ENCODE data around the gene BMP8A.
"Not testable (repeated sequence)": the region's sequence is repeated elsewhere in the genome, so short reads cannot be mapped to it uniquely, and the experiment has no call there.

BMP8A gene, protein sequence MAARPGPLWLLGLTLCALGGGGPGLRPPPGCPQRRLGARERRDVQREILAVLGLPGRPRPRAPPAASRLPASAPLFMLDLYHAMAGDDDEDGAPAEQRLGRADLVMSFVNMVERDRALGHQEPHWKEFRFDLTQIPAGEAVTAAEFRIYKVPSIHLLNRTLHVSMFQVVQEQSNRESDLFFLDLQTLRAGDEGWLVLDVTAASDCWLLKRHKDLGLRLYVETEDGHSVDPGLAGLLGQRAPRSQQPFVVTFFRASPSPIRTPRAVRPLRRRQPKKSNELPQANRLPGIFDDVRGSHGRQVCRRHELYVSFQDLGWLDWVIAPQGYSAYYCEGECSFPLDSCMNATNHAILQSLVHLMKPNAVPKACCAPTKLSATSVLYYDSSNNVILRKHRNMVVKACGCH

DNA sequence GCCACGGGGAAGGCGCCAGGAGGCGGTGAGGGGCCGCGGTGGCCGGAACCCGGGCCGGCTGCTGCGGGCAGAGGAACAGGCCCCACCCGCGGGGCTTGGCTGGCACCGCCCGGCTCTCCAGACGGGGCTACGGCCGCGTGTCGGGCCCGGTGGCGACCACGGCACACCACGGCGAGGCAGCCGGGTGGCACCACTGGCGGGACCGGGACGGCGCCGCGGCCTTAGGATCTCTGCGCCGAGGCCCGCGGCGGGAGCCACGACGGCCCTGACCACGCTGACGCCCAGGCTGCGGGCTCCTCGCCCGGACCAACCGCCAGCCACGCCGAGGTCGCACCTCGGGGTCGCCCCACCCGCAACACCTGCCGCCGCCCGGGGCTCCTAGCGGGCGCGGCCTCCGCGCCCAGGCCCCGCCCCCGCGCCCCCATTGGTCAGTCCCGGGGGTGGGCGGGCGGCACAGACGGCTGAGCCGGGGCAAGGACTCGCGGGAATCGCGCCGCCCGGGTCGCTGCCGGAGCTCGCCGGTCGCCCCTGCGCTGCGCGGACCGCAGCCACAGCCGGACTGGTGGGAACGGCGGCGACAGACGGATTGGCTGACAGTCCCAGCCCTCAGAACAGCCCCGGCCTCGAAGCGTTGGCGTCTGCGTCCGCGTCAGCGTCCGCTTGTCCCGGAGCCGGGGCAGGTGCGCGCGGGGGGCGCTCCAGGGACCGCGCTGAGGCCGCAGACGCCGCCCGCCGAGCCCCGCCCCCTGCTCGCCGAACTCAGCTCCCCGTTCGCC, at the start of gene BMP8A:
TSS of gene BMP8A (plus strand) at position 491 of the 776 bp plus-strand sequence. CDS start 356 bp downstream, outside the sequence.
- peak; percentile 74 for DNase-seq (ENCODE audit: low spot score)

DNA sequence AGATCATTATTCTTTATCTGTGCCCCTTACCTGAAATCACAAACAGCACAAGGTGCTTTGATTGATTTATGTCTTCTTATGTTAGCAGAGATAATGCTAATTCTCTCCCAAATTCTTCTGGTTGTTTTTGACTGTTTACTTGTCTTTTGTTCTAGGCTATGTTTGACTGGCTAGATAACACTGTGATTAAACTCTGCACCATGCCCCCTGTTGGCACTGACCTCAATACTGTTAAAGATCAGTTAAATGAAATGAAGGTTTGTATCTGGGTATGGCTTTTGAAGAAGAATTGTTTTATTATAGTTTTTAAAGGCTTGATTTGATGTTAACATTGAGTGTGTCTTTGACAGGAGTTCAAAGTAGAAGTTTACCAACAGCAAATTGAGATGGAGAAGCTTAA, 49.6 kb upstream of the BMP8A start:
- no peak for DNase-seq (ENCODE audit: low spot score)

DNA sequence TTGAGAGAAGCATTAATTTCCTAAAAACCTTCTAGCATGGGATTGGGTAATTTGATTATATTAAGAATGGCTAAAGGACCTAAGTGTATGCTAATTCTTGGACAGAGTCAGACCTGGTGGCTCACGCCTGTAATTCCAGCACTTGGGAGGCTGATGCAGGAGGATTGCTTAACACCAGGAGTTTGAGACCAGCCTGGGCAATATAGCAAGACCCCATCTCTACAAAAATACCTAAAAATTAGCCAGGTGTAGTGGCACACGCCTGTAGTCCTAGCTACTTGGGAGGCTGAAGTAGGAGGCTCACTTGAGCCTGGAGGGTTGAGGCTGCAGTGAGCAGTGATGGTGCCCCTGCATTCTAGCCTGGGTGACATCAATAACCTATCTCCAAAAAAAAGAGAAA, 45.9 kb upstream of the BMP8A start:
- DNase-seq (ENCODE audit: low spot score): no peak

DNA sequence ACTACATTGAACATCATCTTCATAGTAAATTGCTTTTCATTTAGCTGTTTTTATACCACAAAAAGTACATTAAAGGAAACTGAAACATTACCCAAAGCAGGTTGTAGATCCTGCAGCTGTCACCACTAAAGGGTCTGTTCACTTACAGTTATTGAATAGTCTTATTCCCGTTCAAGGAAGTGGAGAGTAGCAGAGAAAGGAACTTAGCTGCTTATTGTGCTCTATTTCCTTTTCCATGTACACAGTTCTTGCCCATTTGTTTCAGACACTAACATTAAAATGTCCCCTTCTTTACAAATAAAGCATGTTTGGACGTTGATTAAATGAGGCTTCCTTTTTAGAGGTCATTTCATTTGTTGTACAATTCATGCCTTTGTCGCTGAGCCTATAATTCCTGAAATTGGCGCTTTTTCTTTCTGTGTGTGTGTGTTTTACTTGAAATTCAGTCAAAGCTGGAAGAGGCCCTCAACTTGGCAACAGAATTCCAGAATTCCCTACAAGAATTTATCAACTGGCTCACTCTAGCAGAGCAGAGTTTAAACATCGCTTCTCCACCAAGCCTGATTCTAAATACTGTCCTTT, 44.4 kb upstream of the BMP8A start:
- no peak for DNase-seq (ENCODE audit: low spot score)

DNA sequence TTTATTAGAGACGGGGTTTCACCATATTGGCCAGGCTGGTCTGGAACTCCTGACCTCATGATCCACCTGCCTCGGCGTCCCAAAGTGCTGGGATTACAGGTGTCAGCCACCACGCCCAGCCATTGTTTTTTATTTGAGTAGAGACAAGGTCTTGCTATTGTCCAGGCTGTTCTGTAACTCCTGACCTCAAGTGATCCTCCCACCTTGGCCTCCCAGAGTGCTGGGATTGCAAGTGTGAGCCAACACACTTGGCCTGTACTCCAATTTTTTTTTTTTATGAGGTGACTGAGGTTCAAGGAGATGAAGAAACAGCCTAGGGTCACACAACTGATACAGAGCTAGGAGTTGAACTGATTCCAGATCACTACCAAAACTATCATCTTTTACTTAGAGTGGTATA, 41.4 kb upstream of the BMP8A start:
- DNase-seq (ENCODE audit: low spot score): not testable (repeated sequence)

DNA sequence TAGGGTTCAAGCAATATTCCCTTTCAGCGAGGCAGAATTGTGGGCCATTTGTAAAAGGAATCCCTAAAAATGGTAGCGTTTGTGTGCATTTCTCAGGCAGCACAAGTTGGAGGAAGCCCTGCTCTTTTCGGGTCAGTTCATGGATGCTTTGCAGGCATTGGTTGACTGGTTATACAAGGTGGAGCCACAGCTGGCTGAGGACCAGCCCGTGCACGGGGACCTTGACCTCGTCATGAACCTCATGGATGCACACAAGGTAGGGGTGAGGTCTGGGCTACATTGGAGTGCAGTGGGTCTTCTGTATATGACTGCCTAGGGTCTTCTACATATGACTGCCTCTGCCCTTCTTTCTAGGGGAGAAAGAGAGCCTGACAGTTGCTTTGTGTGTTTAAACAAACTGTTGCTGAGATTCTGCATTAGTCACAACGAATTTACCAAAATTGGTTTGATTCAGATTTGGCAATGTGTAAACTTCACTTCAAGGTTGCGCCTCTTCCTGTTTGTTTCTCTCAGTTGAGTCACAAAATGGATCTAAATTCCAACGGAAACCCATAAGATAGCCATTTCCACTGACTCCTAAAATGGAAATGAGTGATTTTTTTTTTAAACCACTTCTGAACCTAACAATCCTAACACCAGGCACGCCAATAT, 40.4 kb upstream of the BMP8A start:
- peak; percentile 33 for DNase-seq (ENCODE audit: low spot score)

DNA sequence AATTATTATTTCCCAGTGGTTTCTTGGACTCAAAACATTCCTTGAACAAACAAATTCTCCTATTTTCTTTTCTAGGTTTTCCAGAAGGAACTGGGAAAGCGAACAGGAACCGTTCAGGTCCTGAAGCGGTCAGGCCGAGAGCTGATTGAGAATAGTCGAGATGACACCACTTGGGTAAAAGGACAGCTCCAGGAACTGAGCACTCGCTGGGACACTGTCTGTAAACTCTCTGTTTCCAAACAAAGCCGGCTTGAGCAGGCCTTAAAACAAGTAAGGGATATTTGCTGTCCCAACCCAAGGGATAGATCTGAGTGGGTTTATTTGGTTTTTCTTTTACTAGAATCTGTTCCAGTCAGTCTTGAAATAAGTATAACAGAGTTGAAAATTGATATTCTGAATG, 39.4 kb upstream of the BMP8A start:
- no peak for DNase-seq (ENCODE audit: low spot score)

DNA sequence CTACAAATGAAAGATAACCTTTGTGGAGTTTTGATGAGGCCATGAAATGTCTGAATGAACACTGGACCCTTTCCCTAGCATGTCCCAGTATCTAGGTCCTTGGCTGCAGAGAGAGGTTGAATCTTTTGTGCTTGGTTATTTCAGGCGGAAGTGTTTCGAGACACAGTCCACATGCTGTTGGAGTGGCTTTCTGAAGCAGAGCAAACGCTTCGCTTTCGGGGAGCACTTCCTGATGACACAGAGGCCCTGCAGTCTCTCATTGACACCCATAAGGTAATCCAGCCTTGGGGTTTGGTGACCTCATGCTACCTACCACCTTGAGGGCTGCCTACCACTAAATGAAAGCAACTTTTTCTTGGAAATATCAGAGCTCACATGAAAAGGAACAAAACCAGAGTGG, 38.9 kb upstream of the BMP8A start:
- no peak for DNase-seq (ENCODE audit: low spot score)

DNA sequence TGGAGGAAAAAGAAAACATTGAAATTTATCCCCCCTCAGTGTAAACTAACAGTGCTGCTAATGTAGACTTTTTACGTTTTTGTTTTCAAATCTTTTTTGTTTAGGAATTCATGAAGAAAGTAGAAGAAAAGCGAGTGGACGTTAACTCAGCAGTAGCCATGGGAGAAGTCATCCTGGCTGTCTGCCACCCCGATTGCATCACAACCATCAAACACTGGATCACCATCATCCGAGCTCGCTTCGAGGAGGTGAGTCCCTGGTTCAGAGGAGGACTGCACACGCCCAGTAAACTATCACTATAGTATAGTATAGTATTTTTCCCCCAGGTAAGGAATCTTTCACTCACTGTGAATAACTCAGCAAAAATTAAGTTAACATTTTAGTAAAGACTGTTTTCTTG, 37.8 kb upstream of the BMP8A start:
- DNase-seq (ENCODE audit: low spot score): peak; percentile 74

DNA sequence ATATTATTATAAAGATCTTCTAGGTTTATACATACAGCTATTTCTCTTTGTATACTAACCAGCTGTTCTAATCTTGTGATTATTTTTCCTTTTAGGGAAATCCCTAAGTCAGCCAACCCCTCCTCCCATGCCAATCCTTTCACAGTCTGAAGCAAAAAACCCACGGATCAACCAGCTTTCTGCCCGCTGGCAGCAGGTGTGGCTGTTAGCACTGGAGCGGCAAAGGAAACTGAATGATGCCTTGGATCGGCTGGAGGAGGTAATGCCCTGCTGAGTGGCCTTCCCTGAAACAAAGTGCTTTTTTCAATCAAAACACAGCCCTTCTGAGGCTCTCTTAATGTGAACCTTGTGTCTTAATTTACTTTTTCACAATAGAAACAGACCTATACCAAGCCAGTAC, 32.4 kb upstream of the BMP8A start:
- no peak for DNase-seq (ENCODE audit: low spot score)

DNA sequence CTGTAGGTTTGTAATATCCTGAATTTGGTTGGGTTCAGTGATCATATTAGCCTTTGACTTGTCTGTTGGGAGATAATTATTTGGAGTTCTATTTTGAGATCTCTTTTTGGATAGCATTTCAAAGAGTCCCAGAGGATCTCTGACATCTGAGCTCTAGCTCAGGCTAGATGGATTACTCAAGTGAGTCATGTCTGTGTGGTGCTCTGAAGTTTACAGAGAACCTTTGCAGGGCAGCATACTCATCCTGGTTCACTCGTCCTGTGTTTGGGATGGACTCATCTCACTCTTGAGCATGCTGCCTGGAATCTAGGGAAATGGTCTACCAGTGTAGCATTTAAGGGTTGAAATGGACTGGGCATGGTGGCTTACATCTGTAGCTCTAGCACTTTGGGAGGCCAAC, 29.4 kb upstream of the BMP8A start:
- DNase-seq (ENCODE audit: low spot score): peak; percentile 26

DNA sequence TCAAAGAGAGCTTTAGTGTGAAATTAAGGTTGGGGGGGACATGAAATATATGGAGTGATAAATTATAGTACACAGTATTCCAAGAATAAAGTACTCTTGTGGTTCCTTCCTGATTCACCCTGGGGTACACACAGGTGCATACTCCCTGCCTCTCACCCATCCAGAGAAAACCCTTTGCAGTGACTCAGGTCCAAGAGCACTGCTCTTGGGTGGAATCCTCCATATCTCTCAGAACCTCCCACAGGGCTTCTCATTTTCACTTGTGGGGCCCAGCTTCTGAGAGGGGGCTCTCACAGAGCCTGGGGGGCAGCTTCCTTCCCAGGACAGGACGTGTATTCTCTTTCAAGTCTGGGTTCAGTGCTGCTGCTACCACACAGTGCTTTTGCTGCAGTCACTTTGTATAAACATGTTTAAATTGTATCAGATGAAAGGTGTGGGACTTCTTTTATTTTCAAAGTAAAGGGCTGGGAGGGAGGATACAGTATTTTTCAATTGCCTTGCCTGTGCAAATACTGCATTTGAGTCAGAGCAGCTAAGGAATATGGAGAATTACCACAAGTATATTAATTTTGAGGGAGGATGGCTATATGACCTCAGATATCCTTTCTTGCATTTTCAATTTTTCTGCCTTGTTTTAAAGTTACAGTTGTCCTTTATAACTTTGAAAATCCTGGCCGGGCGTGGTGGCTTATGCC, 24.9 kb upstream of the BMP8A start:
- DNase-seq (ENCODE audit: low spot score): no peak

DNA sequence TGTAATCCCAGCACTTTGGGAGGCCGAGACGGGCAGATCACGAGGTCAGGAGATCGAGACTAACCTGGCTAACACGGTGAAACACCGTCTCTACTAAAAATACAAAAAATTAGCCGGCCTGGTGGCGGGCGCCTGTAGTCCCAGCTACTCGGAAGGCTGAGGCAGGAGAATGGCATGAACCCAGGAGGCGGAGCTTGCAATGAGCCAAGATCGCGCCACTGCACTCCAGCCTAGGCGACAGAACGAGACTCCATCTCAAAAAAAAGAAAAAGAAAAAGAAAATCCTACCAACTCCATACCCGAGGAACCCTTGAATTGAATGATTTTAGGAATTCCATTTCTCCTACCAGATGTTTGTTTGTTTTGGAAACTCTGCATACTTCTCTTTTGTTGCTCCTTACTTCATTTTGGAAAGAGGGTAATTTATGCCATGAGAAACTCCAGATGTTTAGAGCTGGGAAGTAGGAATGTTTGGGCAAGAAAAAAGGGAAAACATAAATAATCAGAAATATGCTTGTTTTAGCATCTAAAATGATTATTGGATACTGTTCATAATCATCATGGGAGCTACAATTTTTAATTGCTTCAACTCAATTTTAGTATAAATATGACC, 24.2 kb upstream of the BMP8A start:
- DNase-seq (ENCODE audit: low spot score): not testable (repeated sequence)

DNA sequence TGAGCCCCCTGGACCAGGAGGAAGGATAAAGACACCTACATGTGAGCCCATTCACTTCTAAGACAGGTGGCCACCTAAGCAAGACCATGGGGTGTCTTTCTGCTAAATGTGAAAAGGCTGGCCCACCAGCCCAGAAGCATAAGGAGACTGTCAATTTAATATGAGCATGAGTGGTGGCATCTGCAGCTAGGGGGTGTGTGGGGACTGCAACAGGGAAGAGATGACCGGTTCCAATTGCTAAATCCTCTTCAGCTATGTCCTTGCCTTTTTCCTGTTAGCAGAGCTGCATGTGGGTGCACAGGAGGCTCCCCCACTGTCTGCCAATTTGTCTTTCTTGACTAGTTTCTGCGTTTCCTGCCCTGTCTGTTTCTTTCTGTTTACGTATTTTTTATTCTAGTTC, 22.3 kb upstream of the BMP8A start:
- no peak for DNase-seq (ENCODE audit: low spot score)

DNA sequence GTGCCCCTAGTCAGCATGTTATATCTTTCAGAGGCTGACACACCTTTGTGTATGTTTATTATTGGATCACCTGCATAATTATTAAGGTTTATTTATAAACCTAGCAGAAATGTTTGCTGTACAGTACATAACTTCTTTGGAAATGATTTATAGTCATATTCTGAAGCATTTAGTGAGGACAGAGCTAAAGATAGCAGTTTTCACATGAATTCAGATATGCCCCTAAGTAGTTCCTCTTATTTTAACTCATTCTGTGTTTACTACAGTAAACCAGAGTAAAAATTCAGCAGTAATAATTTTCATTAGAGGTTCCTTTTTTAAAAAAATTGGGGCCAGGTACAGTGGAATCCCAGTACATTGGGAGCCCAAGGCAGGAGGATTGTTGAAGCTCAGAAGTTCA, 21.4 kb upstream of the BMP8A start:
- no peak for DNase-seq (ENCODE audit: low spot score)

DNA sequence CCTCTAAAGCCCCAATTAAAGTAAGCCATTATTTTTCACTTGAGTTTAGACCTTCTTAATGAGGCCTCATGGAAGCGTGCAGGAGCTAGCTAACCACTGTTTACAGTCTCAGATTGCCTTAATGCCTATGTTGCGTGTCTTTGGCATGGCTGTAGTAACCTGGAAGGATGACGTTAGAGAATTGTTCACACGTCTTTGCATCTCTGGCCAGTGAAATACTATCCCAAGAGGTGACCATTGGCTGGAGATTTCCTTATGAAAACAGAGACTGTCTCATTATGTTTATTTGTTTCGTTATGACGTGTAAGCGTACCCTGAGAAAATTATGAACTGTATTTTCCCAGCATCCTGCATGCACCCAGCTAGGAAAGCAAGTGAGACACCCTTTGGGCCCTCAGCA, 18.6 kb upstream of the BMP8A start:
- DNase-seq (ENCODE audit: low spot score): no peak

DNA sequence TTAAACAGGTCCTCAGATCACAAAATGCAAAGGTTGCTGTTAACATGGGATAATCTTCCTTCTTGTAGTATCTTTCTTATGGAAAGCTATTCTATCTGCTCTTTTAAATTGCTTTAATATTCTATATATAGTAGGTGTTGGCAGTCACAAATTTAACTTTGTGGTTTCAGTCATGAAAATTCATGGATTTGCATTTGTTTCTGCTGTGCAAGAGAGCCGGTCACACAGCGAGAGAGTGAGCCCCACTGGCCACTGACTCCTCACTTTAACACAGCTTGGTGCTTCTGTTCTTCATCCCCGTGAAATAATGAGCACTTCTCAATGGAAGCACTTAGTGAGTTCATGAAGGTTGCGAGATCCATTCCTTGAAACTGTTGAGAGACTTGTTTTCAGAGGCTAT, 18.1 kb upstream of the BMP8A start:
- no peak for DNase-seq (ENCODE audit: low spot score)

DNA sequence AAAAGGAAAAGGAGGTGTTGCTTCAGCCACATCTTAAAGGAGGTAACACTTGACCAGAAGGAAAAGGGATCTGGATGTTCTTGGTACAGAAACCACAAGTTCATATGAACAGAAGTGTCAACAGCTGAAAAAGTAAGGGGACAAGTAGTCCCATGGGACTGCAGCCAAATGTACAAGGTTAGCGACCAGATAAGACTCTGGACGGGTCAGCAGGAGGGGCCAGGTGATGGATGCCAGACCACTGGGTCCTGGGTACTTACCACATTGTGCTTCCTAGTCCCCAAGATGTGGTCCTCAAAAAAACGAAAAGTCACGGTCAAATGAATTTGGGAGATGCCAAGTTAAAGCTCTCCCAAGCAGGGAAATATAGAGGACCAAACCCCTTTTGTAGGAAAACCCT, 16.6 kb upstream of the BMP8A start:
- DNase-seq (ENCODE audit: low spot score): no peak

DNA sequence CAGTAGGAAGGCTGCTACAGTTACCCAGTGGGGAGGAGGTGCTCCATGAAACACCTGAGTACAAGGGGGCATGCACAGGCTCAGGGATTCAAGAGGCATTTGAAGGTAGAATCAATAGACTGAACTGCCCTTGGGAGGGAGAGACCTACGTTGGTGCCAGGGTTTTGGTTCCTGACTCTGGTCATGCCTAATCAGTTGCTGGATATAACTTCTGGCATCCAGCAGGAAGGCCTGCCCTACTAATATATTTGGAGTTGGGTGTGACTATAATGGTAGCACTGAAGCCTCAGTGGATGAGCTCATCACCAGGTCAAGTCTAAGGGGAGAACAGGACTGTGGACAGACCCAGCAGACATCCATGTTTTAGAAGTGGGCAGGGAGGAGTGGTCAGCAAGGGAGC, 15.9 kb upstream of the BMP8A start:
- not testable (repeated sequence) for DNase-seq (ENCODE audit: low spot score)

DNA sequence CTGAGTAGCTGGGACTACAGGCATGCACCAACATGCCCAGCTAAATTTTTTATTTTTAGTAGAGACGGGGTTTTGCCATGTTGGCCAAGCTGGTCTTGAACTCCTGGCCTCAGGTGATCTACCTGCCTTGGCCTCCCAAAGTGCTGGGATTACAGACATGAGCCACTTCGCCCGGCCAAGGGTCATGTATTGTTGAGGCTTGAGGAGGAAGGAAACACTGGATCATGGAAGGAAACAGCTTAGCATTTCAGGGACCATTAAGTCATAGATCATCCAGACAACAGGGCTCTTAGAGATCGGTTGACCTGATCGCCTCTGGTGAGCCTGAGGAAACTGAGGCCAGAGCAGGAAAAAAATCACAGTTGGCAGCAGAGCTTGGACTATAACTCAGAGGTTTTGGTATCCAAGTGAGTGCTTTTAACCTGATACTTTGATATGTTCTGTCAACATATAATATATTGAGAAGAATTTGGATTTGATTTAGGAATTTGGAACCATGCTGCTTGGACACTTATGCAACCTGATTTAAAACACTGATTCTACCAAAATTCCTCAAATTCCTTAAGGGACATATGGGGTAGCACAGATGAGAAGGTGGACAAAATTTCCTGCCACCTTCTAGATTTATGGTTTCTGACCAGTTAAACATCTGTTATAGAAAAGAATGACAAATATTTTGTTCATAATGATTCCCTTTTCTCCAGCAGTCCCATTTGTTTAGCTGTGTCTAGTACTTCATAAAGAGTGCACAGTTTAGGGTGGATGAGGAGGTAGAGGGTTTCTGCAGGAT, 13.1 kb upstream of the BMP8A start:
- DNase-seq (ENCODE audit: low spot score): no peak

DNA sequence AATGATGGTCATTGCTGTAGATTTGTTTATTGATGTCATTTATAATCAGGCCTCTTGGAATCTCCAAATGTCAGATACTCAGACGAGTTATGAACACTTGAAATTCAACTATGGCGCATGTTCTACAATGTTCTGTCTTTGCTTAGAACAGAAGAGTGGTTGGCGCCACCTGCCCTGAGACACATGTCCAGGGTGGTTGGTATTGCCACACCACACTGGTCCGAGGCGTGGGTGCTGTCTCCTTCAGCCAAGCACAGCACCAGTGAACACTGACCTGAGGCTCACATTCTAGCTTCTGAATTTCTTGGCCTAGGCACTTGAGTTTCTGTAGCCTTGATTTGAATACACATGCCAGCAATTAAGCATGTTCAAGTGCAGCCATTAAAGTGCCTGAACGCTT, 10.1 kb upstream of the BMP8A start:
- no peak for DNase-seq (ENCODE audit: low spot score)

All from AG08395 (cell line).